GM23338 (cell line): ENCODE data around the gene LCN10.

Experiments used
- CTCF ChIP-seq, 2 experiments: fragments of 200-600 bp in 1 of 2; sonication (generic) in 1 of 2; conservative IDR thresholded peaks; 2 replicates each; pipeline versions ENCODE4 v1.5.1 to v1.6.1; 2016 to 2017; ENCODE audit warnings: antibody characterized with exemption in 2 of 2, low read depth in 2 of 2, mild to moderate bottlenecking in 2 of 2, moderate library complexity in 1 of 2
- EZH2 ChIP-seq: fragments of 200-600 bp; sonication (generic); IDR thresholded peaks from one replicate; pipeline ENCODE4 v1.8.0; 2017; ENCODE audit warnings: antibody characterized with exemption, mild to moderate bottlenecking, low read depth; ENCODE audit not compliant: unreplicated experiment
- POLR2AphosphoS5 ChIP-seq: IDR thresholded peaks from 2 replicates; pipeline ENCODE4 v1.6.1; 2016; ENCODE audit warnings: antibody characterized with exemption, low read depth
- REST ChIP-seq: IDR thresholded peaks from one replicate; pipeline ENCODE4 v1.6.1; 2018; ENCODE audit warnings: antibody characterized with exemption; ENCODE audit not compliant: unreplicated experiment
- ZNF331 ChIP-seq: fragments of 250-450 bp; sonication (Bioruptor Pico); IDR thresholded peaks from 2 replicates; pipeline ENCODE4 v1.5.0; 2020; ENCODE audit warnings: low read depth, mild to moderate bottlenecking, moderate library complexity

GRCh38 chr9:136733611-136734010 lies 9.1 kb downstream of the LCN10 start:
- TF ChIP-seq REST (no peak), POLR2AphosphoS5 (no peak), CTCF (conservative IDR thresholded peaks at IDR 0.05; ENCODE audit: low read depth in 2 of 2) (no peak), EZH2 (no peak), ZNF331 (CRISPR knock-in tag) (no peak)
